Medulla oblongata (tissue), 1 donor: ENCODE measurements around the gene SEL1L3.
A peak's percentile ranks its signal among the peaks of the same experiment; 100 is the strongest.

Experiments used
- DNase-seq: peaks from one replicate; pipeline ENCODE4 v3.0.0-alpha.2; 2015; ENCODE audit errors: extremely low spot score

The SEL1L3 gene

DNA sequence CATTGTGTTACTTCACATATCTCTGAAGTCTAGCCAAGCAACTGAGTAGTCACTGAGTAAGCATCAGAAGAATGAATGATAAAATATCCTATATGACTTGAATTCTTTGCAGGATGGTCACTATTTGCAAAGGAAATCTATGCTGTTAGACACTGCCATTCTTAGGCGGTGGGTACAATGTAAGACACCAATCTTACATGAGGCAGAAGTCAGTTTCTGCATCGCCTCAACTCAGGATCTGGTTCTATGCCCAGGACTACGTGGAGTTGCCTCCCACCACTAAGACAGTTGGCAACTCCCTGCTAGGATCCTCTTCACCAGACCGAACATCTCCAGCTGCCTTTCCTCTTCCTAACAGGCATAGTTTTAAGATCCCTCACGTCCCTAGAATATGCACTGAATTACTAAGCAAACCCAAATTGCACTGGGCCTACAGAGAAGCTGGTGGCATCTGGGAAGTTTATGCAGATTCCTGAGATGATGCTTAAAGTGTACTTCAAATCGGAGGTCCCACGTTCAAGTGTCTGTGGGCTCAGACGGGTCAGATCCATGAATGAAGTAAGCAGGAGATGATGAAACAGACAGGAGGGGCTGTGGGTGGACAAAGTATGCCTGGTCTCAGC, 45.6 kb downstream of the SEL1L3 start:
- DNase-seq, result no peak

- no peak for DNase-seq
Observed at GRCh38 chr4:25816591-25817058, 46.2 kb downstream of the SEL1L3 start.

DNA sequence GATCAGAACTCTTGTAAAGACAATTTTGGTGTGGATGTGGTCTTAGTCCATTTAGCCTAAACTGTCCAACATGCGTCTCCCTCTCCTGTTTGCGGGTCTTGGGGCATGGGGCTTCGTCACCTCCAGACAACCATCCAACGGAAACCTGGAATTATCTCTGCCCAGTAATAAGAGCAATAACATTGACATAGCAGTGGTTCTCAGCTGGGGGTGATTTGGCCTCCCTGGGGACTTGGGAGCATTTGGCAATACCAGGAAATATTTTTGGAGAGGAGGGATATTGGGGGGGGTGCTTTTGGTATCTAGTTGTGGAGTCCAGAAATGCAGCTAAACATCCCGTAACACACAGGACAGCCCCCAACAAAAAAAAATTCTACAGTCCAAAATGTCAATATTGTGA, 47.2 kb downstream of the SEL1L3 start:
- DNase-seq, result no peak

GRCh38 chr4:25814301-25815136, 48.3 kb downstream of the SEL1L3 start:
- DNase-seq, result peak; percentile 77

- peak; percentile 9 for DNase-seq
Observed at GRCh38 chr4:25813448-25814106, 49.2 kb downstream of the SEL1L3 start.

DNA sequence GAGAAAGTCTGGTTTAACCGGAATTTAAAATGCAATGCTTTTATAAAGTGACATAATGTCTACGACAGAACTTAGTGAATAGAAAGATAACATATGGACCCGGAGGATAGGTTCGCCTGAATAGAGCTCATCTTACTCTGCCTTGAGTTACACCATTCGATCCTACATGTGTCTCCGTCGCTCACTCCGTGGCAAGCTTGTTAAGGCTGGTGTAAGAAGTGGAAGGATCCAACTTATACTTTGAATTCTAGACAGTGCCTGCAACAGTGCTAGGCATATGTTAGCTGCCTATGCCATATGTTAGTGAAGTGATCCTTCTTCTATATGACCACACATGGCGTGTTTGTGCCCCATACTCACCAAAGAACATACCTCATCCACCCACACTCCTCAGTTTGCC, 50.9 kb downstream of the SEL1L3 start:
- DNase-seq, result no peak

GRCh38 chr4:25811374-25811690, 51.5 kb downstream of the SEL1L3 start:
- no peak for DNase-seq

DNA sequence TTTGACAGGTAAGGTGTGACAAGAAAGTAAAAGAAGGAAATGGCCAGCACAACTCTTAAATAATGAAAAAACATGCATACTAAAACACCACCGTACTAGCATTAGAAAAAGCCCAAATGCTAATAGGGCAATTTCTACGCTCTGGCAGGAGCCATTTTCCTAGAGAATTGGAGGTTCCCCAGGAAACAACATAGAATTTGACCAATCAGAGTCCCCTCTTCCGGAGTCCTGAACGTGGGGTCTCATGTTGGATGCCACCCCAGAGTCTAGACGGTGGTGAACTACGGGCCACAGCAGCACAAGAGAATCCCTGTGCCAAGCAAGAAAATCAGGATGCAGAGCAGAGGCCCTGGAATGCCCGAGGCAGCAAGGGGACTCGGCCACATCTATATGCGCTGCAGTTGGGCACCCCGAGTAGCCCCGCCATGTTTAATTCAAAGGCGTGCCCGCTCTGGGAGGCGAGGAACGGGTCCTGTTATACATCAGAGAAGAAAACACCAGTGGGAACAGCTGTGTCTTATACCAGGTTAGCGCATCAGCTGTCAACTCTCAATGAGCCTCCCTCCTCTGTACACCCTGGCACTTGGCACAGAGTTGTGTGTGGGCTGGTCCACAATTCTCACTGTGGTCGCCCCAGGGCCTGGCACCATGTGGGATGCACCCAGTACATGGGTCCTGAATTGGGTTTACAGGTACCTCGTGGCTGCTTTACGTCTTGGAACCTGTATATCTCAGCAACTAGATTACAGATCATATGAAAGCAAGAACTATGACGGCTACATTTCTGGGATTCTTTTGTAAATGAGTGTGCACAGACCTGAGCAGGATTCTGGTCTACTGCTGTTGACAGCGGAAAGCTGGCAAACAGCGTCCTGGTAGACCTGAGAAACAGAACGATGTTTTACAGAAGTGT, 52.1 kb downstream of the SEL1L3 start:
- no peak for DNase-seq

- no peak for DNase-seq
Observed at GRCh38 chr4:25809996-25810395, 52.8 kb downstream of the SEL1L3 start.

DNA sequence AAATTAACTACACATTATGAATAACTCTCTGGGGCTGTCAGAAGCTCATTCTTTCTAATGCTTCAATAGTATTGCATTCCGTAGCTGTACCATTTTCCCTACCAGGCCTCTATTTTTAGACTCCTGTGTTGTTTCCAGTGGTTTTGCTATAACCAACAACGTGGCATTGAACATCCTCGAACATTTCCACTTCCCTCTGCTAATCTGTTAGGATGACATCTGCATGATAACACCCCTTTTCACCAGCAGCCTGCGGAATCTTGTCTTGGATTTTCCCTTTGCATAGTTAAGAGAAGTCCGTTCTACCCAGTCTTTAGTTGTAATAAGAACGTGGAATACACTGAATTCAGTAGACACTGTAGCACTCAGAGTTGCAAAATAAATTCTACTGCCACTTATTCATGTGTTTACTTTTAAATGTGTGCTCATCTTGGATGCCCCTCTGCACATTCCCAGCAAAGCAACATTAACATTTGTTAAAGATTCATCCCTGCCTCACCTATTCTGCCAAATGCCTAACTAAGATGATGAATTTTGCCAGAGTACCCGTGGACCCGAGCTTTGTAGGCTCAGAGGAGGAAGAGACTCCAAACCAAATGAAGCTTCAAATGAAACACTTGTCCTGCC, 55.6 kb downstream of the SEL1L3 start:
- DNase-seq, result no peak

DNA sequence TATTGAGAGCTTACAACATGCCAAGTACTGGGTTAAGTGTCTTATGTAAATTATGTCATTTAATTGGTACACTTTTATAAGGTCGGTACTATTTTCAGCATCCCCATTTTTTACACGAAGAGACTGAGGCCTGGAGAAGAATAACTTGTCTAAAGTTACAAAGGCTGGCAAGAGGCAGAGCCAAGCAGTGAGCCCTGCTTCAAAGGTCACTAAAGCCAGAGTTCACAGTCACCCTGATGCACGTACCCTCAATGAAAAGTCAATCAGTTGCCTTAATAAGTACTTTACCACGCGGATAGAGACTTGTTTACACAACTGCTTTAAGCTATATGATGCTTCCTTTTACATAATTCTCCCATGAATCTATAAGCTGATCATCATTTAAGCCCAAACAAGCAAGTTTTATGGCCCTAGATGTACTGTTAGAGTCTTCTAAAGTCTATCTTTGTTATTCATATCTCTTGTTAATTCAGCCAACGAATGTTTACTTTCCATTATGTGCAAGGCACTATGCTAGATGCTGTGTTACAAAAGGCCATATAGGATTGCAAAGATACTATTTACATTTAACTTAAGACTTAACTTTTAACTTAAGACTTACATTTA, 57.4 kb downstream of the SEL1L3 start:
- DNase-seq, result no peak

DNA sequence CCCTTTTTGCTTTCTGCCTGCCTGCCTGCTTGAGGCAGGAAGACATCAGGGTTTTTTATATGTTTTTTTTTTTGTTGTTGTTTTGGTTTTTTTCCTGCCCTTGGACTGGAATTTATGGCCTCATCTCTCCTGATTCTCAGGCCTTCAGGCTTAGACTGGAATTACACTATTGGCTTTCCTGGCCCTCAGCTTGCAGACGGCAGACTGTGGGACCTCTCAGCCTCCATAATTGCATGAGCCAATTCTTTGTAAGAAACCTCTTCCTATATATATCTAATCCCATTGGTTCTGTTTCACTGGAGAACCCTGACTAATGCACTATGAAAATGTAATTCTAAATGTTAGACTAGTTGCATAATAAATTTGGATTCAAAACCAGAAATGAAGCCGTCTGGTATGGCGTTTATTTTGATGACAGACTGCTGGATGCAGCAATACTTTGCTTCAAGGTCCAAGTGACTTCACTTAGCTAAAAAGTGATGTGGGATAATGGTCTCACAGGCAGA, 59.0 kb downstream of the SEL1L3 start:
- no peak for DNase-seq

- no peak for DNase-seq
Observed at GRCh38 chr4:25801594-25801993, 61.2 kb downstream of the SEL1L3 start.

GRCh38 chr4:25800245-25800644, 62.5 kb downstream of the SEL1L3 start:
- DNase-seq, result no peak

GRCh38 chr4:25799522-25799921, 63.3 kb downstream of the SEL1L3 start:
- no peak for DNase-seq

DNA sequence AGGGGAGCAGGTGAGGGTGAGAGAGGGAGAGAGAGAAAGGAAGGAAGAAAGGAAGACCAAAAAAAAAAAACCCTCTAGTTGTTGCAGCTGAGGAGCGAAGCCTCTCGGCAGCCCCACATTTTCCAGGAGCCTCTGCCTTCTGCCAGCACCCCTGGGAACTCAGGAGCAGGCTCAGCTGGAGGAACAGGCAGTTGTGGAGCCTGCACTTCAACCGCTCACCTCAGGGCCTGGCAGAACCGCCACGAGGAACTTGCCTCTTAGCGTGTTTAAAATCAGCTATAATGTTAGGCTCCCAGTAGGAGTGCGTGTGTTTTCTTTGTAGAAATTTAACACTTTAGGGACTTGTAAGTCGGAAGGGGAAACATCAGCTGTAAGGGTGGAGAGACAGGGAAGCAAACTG, 65.7 kb downstream of the SEL1L3 start:
- no peak for DNase-seq

- DNase-seq, result no peak
Observed at GRCh38 chr4:25795566-25796454, 67.0 kb downstream of the SEL1L3 start.

GRCh38 chr4:25795091-25795490, 67.7 kb downstream of the SEL1L3 start:
- DNase-seq, result no peak

DNA sequence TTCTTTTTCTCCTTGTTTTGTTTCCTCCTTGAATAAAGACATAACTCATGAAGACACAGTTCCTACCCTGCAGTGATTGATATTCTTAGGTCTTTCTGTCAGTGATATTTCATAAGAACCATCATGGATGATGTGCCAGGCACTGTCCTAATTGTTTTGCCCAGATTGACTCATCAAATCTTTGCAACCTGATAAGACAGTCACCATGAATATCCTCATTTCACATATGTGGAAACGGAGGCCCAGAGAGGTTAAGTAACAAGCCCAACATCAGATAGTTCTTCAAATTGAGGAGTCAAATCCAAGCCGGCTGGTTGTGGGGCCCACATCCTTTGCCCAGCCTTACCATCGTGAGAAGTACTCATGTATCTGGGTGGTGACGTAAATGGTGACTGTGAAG, 69.9 kb downstream of the SEL1L3 start:
- no peak for DNase-seq
